GM08714 (cell line): ENCODE results near the gene RNF40.
"Not testable (repeated sequence)": the region's sequence is repeated elsewhere in the genome, so short reads cannot be mapped to it uniquely, and the experiment has no call there.

ENCODE experiments used
- H3K4me3 ChIP-seq: fragments of 200-500 bp; sonication (Bioruptor generic); 2 replicates; pipeline ENCODE4 v1.5.1; 2014; ENCODE audit warnings: mild to moderate bottlenecking, low read length, inconsistent platforms
- ZNF274 ChIP-seq: IDR thresholded peaks from 2 replicates; pipeline ENCODE4 v1.6.1; 2012; ENCODE audit warnings: mild to moderate bottlenecking, low read depth, low read length

RNF40 gene

GRCh38 chr16:30793508-30794069 lies 31.5 kb downstream of the RNF40 start:
- no peak overlapping the region for H3K4me3 ChIP-seq
- TF ChIP-seq ZNF274 = no peak

GRCh38 chr16:30794634-30795033 lies 32.5 kb downstream of the RNF40 start:
- no peak for TF ChIP-seq ZNF274

DNA sequence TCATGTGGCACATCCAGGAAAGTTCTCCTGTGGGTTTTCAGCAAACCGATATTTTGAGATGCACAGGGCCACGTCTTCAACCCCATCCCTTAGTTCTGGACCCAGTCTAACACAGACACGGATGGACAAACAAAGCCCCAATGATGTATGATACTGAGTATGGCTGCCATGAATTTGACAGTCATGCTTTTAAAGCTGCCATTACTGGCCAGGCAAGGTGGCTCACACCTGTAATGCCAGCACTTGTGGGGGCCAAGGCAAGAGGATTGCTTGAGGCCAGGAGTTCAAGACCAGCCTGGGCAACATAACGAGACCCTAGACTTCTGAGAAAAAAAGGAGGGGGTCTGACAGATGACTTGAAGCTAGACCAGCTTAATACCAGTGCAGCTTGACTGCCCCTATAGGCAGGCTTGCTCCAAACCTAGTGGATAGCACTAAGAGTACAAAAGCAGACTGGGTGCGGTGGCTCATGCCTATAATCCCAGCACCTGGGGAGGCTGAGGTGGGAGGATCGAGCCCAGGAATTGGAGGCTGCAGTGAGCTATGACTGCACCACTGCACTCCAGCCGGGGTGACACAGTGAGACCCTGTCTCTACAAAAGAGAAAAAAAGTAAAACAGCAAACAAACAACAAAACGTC lies 35.7 kb downstream of the RNF40 start:
- no peak overlapping the region for H3K4me3 ChIP-seq
- TF ChIP-seq ZNF274 = no peak

More at GRCh38 chr16:30794634-30795033, 32.5 kb downstream of the RNF40 start:
- no peak overlapping the region for H3K4me3 ChIP-seq

- no peak overlapping the region for H3K4me3 ChIP-seq
- no peak for TF ChIP-seq ZNF274
Measured at GRCh38 chr16:30802936-30803335, 40.8 kb downstream of the RNF40 start.

DNA sequence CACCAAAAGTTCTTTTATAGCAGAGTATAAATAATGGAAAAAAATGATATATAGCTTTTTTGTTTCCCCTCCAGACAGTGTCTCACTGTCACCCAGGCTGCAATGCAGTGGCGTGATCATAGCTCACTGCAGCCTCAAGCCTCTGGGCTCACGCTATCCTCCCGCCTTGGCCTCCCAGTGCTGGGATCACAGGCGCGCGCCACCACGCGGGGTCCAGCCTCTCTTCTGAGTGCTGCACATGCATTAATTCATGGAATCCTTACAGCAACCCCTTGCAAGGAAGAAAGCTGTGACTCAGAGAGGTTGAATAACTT lies 42.9 kb downstream of the RNF40 start:
- H3K4me3 ChIP-seq = peak overlapping the region; percentile 62; the same call in 1 of the 2 replicates
- TF ChIP-seq ZNF274 = no peak

GRCh38 chr16:30805370-30806169 lies 43.4 kb downstream of the RNF40 start:
- peak overlapping the region; percentile 62 for H3K4me3 ChIP-seq
- no peak for TF ChIP-seq ZNF274

DNA sequence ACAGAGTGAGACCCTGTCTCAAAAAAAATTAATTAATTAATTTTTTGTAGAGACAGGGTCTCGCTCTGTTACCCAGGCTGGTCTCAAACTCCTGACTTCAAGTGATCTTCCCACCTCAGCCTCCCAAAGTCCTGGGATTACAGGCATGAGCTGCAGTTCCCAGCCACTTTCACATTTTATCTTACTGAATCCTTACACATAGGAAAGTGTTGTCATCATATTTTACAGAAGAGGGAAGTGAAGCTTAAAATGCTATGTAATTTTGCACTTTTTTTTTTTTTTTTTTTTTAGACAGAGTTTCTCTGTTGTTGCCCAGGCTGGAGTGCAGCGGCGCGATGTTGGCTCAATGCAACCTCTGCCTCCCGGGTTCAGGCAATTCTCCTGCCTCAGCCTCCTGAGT lies 46.0 kb downstream of the RNF40 start:
- no peak overlapping the region for H3K4me3 ChIP-seq
- TF ChIP-seq ZNF274 = no peak

DNA sequence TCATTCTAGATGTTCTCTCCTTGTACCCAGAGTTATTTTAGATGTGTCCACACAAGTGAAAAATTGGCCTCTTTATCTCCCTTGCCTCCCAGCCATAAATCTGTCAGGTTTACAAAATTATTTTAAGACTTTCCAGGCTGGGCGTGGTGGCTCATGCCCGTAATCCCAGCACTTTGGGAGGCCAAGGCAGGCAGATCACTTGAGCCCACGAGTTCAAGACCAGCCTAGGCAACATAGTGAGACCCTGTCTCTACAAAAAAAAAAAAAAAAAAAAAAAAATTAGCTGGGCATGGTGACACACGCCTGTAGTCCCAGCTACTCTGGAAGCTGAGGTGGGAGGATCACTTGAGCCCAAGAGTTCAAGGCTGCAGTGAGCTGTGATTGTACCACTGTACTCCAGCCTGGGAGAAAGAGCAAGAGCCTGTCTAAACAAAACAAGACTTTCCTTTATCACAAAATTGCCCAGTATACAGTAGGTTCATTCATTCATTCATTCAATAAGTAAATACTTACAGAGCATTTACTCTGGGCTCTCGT lies 46.8 kb downstream of the RNF40 start:
- H3K4me3 ChIP-seq = not testable (repeated sequence)

DNA sequence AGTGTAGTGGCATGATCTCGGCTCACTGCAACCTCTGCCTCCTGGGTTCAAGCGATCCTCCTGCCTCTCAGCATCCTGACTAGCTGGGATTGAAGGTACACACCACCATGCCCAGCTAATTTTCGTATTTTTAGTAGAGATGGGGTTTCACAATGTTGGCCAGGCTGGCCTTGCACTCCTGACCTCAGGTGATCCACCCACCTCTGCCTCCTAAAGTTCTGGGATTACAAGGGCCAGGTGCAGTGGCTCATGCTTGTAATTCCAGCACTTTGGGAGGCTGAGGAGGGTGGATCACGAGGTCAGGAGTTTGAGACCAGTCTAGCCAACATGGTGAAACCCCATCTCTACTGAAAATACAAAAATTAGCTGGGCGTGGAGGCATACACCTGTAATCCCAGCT lies 47.6 kb downstream of the RNF40 start:
- not testable (repeated sequence) for H3K4me3 ChIP-seq

DNA sequence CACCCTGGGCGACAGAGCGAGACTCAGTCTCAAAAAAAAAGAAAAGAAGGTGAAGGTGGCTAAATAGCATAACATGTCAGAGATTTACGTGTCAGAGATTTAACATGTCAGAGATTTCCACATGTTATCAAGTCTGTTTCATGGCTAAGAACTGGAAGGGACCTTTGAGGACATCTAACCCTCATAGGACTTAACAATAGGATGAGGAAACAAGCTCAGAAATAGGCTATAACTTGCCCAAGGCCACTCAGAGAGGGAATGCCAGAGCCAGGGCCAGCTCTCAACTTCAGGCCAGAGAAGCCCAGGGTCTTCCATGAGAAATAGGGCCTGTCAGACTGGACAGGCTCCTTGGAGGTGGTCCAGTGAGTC lies 51.7 kb downstream of the RNF40 start:
- no peak for TF ChIP-seq ZNF274
- peak overlapping the region; percentile 36; the same call in 1 of the 2 replicates for H3K4me3 ChIP-seq

DNA sequence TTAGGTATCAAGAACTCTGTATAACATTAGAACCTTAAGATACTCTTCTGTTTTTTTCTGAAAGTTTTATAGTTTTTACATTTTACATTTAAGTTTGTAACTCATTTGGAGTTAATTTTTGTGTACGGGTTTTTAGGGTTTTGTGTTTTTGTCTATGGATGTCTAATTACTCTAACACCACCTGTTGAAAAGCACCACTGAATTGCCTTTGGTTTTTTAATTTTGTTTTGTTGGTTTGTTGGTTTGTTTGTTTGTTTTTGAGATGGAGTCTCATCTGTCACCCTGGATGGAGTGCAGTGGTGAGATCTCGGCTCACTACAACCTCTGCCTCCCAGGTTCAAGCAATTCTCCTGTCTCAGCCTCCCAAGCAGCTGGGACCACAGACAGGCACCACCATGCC lies 54.6 kb downstream of the RNF40 start:
- TF ChIP-seq ZNF274 = no peak
- H3K4me3 ChIP-seq = no peak overlapping the region

DNA sequence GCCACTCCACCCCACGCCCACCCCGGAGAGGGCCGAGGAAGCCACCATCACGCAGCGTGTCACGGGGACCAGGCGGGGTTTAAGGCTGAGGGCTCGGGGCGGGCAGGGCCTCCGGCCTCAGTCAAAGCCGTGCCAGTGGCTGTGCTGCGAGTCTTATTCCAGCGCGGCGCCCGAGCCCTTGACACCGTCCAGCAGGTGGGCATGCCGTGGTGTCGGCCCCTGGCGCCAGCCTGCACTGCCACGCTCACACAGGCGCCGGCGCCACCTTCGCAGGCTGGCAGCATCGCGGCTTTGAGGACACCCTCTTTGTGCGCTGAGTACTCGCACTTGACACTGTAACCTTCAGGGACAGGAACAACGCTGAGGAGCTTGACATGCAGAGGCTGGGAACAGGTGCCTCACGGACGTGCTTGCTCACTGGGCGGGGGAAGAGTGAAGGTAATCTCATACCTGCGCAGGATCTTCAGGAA lies 58.9 kb downstream of the RNF40 start:
- TF ChIP-seq ZNF274 = no peak
- H3K4me3 ChIP-seq = no peak overlapping the region

- not testable (repeated sequence) for H3K4me3 ChIP-seq
Measured at GRCh38 chr16:30821441-30821840, 59.3 kb downstream of the RNF40 start.

DNA sequence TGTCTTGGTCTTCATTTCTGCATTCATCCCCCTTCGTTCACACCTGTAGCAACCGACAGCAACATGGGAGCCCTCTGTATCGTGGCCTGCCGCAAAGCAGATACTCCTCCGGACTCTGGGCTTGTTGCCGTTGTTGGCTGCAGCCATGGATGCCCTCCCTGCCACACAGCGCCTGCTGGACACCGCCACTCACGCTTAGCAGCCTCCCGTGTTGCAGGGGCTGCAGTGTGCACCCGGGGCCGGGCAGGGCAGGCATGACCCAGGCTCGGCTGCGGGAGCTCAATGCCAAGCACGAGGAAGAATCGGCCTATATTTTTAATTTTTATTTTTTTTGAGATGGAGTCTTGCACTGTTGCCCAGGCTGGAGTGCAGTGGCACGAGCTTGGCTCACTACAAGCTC lies 59.8 kb downstream of the RNF40 start:
- H3K4me3 ChIP-seq = no peak overlapping the region
- TF ChIP-seq ZNF274 = no peak
